HG02973 (cell line): ENCODE data around the gene VPS11.
"Not testable (repeated sequence)": the region's sequence is repeated elsewhere in the genome, so short reads cannot be mapped to it uniquely, and the experiment has no call there.

Experiments used
- ATAC-seq: cut with Tn5 transposase; IDR thresholded peaks from one replicate; pipeline ENCODE4 v1.9.1; 2021; ENCODE audit warnings: moderate library complexity; ENCODE audit not compliant: unreplicated experiment

Gene VPS11

DNA sequence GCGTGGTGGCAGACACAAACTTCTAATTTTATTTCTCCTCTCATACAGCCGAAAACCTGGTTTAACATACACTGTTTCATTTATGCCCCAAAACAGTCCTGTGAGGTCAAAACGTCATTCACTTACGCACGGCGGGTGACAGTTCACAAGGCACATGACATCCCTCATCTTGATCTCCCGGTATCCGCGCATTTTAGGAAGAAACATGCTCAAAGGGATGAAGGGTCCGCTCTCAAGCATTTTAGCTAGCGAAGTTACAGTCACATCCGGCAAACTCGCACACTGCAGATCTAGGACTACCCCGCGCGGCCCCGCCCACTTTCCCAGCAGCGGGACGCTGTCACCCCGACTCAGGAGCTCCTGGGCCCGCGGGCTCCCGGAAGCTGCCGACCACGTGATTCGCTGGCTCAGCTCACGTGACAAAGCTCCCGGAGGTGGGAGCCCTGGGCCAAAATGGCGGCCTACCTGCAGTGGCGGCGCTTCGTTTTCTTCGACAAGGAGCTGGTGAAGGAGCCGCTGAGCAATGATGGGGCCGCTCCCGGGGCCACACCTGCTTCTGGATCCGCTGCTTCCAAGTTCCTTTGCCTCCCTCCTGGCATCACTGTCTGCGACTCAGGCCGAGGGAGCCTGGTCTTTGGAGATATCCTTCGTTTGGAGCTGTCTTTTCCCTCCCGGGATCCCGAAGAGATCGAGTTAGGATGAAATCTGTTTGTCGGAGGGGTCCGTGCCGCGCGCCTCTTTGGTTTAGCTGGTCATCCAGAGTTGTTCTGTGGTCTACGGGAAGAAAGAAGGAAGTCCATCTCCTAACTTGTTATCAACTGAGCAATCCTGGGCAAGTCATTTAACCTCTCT lies at the start of gene VPS11:
TSS of gene VPS11 (plus strand) at position 448 of the 852 bp plus-strand sequence. CDS start at position 454, 6 bp downstream.
- ATAC-seq, result peak; percentile 86

DNA sequence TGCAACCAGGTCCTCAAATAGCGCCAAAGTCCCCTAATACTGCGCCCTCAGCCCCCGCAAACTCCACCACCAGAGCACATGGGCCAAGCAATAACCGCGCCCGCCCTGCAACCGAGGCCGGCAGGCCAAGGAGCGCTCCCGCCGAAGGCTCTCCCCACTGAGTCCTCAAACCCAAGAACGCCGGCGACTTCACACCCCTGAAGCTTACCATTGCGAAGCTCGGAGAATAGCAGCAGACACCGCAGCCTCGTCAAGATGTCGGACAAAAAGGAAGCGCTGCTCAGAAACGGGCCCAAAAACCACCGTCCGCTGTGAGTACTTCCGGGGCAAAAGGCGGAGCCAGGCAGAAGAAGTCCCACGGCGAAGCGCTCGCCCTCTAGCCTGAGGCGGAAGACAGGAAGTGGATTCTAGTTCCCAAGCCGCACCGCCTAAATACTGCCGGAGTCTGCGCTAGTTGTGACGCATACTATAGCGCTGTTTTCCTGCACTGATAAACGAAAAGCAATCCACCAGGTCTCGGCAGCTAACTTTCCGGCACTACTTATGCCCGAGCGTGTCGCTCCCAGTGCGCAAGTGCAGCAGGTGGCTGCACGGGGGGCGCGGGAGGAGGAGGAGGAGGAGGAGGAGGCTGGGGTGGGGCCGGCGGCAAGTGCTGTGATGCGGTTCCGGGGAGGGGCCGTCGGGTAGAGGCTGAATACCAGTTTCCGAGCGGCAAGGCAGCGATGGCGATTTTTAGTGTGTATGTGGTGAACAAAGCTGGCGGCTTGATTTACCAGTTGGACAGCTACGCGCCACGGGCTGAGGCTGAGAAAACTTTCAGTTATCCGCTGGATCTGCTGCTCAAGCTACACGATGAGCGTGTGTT lies 49.3 kb upstream of the VPS11 start, which contains the start of the genes RPS25 and TRAPPC4:
TSS of gene RPS25 (minus strand) at position 270 of the 865 bp plus-strand sequence. CDS start at position 211, 59 bp downstream.
TSS of gene TRAPPC4 (plus strand) at position 693 of the 865 bp plus-strand sequence. CDS start at position 723, 30 bp downstream.
- peak; percentile 79 for ATAC-seq

DNA sequence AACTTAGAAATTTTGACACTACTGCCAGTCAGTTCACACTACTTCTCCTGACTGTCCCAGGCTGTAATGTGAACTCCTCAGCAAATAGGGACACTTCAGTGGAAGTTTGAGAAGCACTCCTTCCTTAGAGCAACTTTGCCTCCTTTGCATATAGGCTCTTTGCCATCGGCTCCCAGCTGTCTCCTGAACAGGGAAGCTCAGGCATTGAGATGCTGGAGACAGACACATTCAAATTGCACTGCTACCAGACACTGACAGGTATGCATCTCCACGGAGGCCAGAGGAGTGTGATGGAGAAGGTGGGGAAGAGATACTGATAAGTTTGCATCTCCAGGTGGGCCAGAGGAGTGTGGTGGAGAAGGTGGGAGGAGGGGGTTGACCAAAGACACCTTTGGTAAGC lies 47.6 kb upstream of the VPS11 start:
- ATAC-seq, result no peak

DNA sequence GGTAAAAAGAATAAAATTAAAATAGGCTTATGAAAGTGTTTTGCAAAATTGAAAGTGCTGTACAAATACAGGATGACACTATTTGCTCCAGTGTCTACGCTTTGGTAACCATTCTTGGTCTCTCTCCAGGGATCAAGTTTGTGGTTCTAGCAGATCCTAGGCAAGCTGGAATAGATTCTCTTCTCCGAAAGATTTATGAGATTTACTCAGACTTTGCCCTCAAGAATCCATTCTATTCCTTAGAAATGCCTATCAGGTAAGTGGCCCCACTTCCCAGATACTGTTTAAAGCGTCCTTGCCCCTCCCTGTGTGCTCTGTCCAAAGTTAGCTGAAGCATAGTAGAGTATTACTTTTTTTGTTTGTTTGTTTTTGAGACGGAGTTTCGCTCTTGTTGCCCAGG lies 46.0 kb upstream of the VPS11 start:
- ATAC-seq, result no peak

DNA sequence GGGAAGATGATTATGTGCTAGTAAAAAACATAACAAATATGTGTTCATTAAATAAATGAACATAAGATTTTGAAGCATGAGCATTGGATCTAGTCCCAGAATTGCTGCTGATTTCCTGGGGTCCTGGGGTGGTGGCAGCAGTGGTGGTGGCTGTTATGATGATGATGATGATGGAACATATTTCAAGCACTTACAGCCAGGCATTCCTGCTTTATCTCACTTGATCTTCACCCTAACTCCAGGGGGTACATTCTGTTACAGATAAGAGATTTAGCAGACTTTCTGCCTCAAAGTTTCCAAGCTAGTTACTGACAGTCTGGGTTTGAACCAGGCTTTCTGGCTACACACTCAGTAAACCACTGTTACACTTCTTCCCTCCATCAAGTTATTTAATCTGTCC lies 43.9 kb upstream of the VPS11 start:
- ATAC-seq, result no peak

DNA sequence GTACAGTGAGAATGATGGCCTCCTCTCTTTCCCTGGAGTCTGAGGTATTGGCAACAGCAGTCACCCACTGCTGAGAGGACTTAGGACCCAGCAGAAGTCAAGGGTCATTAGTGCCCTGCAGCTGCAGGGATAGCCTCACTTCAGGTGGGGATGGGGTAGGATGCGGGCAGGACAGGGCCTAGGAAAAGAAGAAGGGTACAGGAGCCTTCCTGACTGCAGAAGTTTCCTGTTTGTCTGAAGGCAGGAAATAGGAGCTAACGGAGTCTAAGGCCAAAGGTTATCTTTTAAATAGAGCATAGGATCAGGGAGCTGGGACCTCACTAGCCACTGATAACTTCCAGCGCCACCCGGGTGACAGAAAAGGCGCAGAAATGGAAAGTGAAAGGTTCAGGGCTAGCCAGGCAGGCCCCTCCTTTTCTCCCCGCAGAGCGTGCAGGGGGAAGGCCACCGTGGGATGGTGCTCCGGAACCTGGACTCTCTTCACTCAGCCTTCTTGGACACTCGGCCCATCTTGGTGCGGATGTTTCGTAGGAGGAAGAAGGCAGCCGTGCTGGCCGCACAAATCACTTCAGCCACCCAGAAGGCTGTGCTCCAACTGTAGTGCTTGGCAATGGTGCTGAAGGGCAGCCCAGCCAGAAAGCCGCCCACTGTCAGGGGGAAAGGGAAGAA lies 43.1 kb upstream of the VPS11 start:
- ATAC-seq, result no peak

DNA sequence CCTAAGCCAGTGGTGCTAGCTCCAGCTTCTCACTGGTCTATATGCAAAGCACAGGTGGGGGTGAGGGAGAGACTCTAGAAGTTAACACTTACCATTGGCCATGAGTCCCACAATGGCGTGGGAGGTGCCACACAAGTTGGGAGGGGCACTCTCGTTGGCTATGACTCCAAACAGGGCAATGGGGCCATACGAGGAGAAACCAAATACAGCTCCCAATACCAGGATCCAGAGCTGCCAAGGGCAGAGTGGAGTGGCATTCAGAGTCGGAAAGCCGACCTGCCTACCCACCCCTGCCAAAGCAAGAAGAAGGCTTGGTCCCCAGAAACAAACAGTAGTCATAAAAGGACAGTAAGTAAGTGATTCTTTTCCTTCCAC lies 42.5 kb upstream of the VPS11 start:
- no peak for ATAC-seq

DNA sequence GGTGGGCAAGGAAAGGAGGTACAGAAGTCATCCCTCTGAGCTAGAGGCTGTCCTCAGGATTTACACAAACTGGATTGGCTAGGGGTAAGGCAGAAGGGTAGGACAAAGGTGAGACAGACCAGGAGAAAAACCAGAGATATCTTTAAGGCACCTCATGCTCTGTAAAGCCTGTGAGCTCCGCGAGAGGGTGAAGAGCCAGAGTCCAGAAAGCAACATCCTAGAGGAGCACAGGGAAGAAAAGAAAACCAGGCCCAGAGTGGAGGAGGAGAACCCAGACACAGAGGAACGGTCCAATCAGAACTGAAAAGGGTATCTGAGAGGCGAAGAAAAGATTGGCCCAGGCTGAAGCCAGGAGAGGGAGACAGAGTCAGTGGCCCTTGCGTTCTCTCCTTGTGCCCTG lies 42.1 kb upstream of the VPS11 start:
- no peak for ATAC-seq

DNA sequence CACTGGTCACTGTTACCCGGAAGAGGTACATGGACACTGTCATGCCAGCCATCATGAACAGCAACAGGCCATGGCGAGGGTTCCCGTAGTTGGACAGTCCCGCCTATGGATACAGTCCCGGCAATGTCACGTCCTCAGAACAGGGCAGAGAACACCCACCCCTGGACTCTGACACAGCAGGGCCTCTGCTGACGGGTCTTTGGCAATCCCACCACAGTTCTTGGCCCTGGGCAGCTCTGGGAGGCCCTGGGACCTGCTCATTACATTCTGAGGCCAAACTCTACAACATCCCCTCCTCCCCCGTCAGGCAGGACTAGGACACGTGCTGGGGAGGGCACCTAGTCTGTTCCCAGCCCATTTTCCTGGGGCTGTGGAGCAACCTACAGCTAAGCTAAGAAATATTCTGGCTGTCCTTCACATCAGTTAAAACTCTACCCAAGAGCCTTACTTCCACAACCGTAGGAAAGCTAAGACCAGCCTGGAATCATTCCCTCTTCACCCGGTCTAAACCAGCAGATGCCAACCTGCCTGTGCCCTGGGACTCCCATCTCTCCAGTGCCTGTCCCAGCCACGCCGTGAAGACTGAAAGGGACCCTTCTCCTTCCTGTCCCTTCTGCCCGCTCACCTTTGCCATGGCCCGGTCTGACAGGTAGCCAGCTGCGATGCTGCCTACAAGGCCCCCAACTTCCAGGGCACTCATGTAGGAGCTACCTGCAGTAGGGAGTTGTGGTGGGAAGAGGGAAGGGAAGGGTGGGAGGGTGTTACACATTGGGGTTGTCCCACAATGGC lies 41.4 kb upstream of the VPS11 start:
- no peak for ATAC-seq

DNA sequence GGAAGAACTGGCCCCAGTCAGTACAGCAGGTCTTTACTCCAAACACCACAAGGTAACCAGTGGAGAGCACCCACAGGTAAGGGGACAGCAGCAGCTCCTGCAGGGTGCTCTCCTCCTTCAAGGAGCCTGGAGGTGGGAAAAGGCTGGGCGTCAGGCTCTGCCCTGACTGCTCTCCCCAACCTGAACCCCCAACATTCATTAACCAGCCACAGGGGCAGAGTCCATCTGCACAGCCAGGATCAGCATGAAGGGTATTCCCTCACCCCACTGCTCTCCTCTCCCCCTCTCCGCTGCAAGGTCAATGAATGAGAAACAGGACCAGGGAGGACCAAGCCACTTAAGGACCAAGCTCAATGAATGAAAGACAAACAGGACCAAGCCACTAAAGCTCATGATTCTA lies 40.6 kb upstream of the VPS11 start:
- no peak for ATAC-seq

DNA sequence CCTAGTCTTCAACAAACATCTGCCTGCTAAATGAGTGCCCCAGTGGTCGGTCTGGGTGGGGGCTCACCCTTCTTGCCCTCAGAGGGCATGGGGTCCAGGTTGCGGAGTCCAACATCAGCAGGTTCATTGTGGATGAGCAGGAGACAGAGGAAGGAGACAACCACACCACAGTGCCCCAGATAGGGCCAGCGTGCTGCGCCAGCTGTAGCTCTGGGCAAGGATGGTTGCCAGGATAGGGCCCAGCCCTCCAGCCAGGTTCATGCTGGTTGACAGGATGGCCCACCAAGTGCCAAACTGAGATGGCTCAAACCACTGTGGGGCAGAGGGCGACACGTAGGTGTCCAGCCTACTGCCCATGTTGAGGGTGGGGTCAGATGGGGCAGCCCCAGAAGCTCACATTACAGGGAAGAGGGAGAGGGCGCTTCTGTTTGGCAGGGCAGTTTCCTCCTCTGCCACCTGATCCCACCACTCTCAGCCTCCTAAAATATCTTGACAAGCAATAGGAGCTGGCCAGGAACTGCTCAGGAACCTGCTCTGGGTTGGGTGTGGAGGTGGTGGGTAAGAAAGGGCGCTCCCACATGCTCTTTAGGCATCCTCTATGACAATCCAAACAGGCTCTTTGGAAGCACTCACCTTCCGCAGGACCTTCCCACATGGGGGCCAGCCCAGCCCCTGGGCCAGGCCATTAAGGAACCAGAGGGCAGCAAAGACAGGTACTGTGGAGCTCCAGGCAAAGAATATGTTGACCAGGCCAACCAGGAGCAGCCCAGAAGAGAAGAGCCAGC lies 39.9 kb upstream of the VPS11 start:
- ATAC-seq, result no peak

DNA sequence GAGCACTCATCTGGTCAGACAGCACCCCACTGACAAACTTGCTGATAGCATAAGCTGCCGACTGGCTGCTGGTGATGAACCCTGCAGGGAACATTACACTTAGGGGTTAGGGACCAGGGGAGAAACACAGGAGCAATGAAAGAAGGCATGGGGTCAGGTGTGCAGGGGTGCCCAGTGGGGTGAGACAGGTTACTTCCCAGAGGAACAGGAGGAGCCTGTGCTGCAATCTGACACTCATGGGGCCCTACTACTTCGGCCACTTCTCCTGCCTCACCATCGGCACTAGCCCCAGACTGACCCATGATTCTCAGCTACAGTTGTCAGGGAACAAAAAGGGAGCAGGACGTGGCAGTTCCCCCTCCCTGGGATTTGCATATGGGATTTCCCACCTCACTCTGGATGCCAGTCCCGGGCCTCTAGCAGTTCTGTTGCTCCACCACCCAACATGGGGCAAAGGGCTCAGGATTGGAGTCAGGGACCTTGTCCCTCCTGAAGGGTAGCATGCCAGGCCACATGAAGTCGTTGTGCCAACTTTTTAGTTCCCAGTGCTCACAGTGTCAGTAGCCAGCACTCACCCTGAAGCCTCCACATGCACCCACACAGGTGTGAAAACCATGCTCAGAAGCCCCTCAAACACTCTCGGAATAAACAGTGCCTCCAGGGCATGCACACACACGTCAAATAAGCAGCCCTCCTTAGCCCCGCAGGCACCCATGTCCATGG lies 39.1 kb upstream of the VPS11 start:
- ATAC-seq, result no peak

DNA sequence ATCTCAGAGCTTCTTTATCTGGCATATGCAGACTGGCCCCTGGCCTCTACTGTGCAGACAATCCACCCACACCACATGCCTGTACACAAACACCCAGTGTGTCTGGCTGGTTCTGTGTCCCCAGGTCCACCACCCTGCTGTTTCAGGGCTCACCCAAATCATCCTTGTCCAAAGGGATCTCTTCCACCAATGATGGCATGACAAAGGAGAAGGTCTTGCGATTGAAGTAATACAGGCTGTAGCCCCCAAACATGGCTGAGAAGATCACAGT lies 38.6 kb upstream of the VPS11 start:
- no peak for ATAC-seq

DNA sequence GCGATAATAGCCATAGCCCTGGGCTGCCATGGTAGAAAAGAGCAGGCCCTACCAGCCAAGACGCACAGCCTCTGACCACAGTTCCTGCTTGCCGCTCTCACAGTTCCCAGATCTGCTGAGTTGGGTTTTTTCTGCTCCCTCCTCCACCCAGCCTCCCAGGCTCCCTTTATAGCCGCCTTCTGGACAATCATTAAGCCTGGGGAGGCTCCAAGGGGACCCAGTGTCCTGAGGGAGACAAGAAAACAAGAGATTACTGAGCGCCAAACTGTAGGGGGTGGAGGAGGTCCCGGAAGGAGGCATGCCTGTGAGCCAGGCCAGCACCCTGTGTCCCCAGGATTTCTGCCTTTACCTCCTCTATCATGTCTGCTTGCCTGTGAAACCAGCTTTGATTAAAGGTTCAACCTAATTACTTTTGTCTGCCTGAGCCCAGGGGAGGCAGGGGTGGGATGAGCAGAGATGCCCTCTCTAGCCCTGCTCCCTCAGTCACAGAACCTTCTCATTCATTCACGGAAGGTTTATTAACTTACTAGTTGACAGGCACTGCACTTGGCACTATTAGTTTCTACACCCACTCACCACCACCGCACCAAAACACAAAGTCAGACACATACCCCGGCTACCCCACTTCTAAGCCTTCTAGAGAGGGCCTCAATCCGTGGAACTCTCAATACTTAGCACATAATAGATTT lies 38.1 kb upstream of the VPS11 start:
- ATAC-seq, result peak; percentile 7

DNA sequence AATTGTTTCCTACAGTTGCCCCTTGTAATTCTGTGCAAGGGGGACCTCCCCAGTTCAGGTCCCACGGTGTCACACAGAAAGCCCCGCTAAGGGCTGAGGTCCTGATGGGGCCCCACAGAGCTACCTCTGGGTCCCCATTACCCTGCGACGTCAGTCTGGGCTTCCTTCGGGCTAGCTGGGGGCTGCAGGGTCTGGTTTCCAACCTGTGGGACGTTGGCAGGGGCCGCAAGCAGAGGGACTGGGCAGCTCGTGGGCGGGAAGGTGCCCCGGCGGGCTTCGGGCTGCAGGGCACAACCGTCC lies 37.6 kb upstream of the VPS11 start:
- peak; percentile 19 for ATAC-seq

DNA sequence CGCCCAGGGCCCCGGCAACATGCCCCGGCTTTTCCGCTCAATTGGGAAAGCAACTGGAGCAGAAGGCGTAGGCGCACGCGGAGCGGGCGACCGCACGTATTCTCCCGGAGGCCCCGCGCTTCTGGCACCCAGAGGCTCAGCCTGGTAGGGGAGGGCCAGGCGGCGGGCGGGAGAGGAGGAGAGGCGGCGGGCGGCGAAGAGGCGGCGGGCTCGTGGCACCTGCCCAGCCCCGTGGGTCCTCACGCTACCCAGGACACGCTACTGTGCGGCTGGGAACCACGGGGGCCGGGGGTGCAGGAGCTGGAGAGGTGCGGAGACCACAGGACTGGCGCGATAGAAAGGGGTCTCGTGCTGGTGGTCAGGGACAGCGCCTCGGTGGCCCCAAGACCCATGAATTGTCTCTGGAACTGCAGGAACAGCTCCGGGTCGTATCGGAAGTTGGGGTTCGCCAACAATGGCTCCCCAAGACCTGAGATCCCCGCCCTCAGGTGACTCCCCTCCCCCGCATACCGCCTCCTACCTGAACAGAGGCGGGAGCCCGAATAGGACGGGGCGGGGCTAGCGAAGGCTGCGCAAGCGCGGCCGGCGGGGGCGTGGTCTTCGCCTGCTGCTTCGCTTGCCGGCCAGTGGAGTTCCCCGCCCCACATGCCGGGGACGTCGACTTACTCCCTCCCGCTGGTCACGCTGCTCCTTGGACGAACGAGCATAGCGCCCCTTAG lies 37.1 kb upstream of the VPS11 start, which contains the start of gene SLC37A4:
TSS of gene SLC37A4 (minus strand) at position 549 of the 719 bp plus-strand sequence.
- ATAC-seq, result peak; percentile 79

DNA sequence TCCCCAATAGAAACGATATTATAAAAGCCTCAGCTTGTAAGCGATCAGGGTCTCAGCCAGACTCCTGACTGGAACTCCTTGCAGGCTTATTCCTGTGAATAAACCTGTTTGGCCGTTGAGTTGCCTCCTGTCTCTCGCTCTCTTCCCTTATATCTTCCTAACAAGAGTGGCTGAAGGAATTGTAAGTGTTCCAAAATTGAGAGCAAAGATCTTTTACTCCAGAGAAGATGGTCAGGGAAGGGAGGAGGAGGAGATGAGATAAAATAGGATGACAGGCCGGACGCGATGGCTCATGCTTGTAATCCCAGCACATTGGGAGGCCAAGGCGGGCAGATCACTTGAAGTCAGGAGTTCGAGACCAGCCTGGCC lies 35.7 kb upstream of the VPS11 start:
- no peak for ATAC-seq

DNA sequence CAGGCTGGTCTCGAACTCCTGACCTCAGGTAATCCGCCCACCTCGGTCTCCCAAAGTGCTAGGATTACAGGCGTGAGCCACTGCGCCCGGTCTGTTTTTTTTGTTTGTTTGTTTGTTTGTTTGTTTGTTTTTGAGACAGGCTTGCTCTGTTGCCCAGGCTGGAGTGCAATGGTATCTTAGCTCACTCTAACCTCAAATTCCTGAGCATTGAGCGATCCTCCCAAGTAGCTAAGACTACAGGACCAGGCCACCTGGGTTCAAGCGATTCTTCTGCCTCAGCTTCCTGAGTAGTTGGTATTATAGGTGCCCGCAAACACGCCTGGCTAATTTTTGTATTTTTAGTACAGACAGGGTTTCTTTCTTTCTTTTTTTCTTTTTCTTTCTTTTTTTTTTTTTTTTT lies 34.2 kb upstream of the VPS11 start:
- not testable (repeated sequence) for ATAC-seq
